WI38 (cell line): ENCODE data around the gene CD2BP2.
A peak's percentile ranks its signal among the peaks of the same experiment; 100 is the strongest.

Experiments
- H3K4me3 ChIP-seq: 2 replicates; pipeline ENCODE4 v1.5.1; 2011; ENCODE audit warnings: low read depth, mild to moderate bottlenecking, control low read depth, low read length
- CTCF ChIP-seq: IDR thresholded peaks from 2 replicates; pipeline ENCODE4 v1.5.1; 2012; ENCODE audit warnings: low read depth, mild to moderate bottlenecking, control low read depth, low read length

Gene CD2BP2

GRCh38 chr16:30395992-30396585 is 41.0 kb upstream of the CD2BP2 start:
- TF ChIP-seq CTCF, result no peak
- H3K4me3 ChIP-seq, result peak overlapping the region; percentile 83

GRCh38 chr16:30395155-30395991 is 40.3 kb upstream of the CD2BP2 start, which contains the start of gene ZNF48:
TSS of gene ZNF48 (plus strand) at chr16:30395420. CDS start at chr16:30395795, 375 bp downstream.
- TF ChIP-seq CTCF, result no peak
- peak within 1 kb of the TSS; percentile 83 for H3K4me3 ChIP-seq

GRCh38 chr16:30394592-30395154 is 39.6 kb upstream of the CD2BP2 start:
- H3K4me3 ChIP-seq, result peak overlapping the region; percentile 83
- TF ChIP-seq CTCF, result no peak

GRCh38 chr16:30383521-30383920 is 28.4 kb upstream of the CD2BP2 start:
- H3K4me3 ChIP-seq, result no peak overlapping the region

GRCh38 chr16:30382111-30382881 is 27.2 kb upstream of the CD2BP2 start, which contains the start of gene SEPTIN1:
TSS of gene SEPTIN1 (minus strand) at chr16:30382561. CDS start at chr16:30382542, 19 bp downstream.
- no peak for TF ChIP-seq CTCF
- H3K4me3 ChIP-seq, result no peak within 1 kb of the TSS

More at GRCh38 chr16:30383521-30383920, 28.4 kb upstream of the CD2BP2 start:
- TF ChIP-seq CTCF, result no peak

GRCh38 chr16:30381291-30382041 is 26.4 kb upstream of the CD2BP2 start:
- H3K4me3 ChIP-seq, result no peak overlapping the region
- TF ChIP-seq CTCF, result no peak
